ENCODE data around the gene NGEF.

- TF ChIP-seq, protein P1, sequence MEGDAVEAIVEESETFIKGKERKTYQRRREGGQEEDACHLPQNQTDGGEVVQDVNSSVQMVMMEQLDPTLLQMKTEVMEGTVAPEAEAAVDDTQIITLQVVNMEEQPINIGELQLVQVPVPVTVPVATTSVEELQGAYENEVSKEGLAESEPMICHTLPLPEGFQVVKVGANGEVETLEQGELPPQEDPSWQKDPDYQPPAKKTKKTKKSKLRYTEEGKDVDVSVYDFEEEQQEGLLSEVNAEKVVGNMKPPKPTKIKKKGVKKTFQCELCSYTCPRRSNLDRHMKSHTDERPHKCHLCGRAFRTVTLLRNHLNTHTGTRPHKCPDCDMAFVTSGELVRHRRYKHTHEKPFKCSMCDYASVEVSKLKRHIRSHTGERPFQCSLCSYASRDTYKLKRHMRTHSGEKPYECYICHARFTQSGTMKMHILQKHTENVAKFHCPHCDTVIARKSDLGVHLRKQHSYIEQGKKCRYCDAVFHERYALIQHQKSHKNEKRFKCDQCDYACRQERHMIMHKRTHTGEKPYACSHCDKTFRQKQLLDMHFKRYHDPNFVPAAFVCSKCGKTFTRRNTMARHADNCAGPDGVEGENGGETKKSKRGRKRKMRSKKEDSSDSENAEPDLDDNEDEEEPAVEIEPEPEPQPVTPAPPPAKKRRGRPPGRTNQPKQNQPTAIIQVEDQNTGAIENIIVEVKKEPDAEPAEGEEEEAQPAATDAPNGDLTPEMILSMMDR (IDR thresholded peaks at IDR 0.05), result no peak
- TF ChIP-seq POLR2A (IDR thresholded peaks at IDR 0.05), result no peak
- no peak for TF ChIP-seq POLR2AphosphoS5 (IDR thresholded peaks at IDR 0.05)
- TF ChIP-seq EP300 (IDR thresholded peaks at IDR 0.05), result no peak
Measured at GRCh38 chr2:232983669-232984140, 29.4 kb downstream of the NGEF start.
